ENCODE results near the gene PRICKLE2. TPM values are rescaled to one million over a fixed set of nuclear protein-coding genes. Genes with fewer than 3 reads are reported as not detected.

PRICKLE2 gene
- polyA plus RNA-seq, 1 donor (not counting 4 experiments of a cell fraction or from before 2014, with no cell fraction given), result 7.8 TPM

DNA sequence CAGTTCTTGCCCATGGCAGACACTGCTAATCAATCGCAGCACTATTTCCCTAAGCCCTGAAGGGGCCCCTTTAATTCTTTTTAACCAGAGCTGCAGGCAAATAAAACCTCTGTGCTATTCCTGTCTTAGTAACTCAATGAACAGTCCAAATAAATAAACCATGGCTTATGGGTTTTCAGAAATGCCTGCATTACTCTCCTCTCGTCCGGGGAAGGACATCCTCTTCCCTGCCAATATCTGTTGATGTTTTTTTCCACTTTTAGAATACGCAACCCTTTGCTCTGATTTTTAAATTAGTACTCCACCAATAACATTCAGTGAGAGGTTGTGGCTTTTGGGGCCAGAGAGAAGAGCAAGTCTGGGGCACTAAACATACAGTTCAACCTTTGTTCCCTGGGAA, 35.2 kb upstream of the PRICKLE2 start:
- Histone ChIP-seq H3K36me3 (ENCODE audit: control insufficient read depth in 2 of 2, extremely low read depth in 1 of 2, insufficient read depth in 2 of 2, low read length in 2 of 2) (no peaks in the 10 kb centered on the region), H3K4me3 (ENCODE audit: control insufficient read depth in 2 of 3, extremely low read depth in 1 of 3, insufficient read depth in 2 of 3, low read depth in 1 of 3, low read length in 3 of 3) (no peak overlapping the region), H3K4me2 (ENCODE audit: control insufficient read depth, extremely low read depth, insufficient read depth, low read depth, low read length) (no peak overlapping the region), H3K9me3 (ENCODE audit: control insufficient read depth, low read depth, low read length) (no peaks in the 10 kb centered on the region), H3K27ac (ENCODE audit: control insufficient read depth, insufficient read depth, low read length) (no peak overlapping the region), H4K20me1 (ENCODE audit: control insufficient read depth, extremely low read depth, insufficient read depth, low read length) (no peaks in the 10 kb centered on the region), H2AFZ (ENCODE audit: control insufficient read depth, low read length) (no peak overlapping the region), H3K9me1 (ENCODE audit: control insufficient read depth, extremely low read depth, insufficient read depth, low read length) (no peaks in the 10 kb centered on the region), H3K4me1 (ENCODE audit: control insufficient read depth, extremely low read depth, insufficient read depth, low read length) (peaks cover 7% of the 10 kb centered on the region), H3K9ac (ENCODE audit: control insufficient read depth, extremely low read depth, insufficient read depth, low read length) (no peak overlapping the region), H3K27me3 (ENCODE audit: control insufficient read depth, extremely low read depth, insufficient read depth, low read length) (no peaks in the 10 kb centered on the region), H3K79me2 (ENCODE audit: control insufficient read depth, insufficient read depth, low read length) (peaks cover 53% of the 10 kb centered on the region)
- TF ChIP-seq, protein P1, sequence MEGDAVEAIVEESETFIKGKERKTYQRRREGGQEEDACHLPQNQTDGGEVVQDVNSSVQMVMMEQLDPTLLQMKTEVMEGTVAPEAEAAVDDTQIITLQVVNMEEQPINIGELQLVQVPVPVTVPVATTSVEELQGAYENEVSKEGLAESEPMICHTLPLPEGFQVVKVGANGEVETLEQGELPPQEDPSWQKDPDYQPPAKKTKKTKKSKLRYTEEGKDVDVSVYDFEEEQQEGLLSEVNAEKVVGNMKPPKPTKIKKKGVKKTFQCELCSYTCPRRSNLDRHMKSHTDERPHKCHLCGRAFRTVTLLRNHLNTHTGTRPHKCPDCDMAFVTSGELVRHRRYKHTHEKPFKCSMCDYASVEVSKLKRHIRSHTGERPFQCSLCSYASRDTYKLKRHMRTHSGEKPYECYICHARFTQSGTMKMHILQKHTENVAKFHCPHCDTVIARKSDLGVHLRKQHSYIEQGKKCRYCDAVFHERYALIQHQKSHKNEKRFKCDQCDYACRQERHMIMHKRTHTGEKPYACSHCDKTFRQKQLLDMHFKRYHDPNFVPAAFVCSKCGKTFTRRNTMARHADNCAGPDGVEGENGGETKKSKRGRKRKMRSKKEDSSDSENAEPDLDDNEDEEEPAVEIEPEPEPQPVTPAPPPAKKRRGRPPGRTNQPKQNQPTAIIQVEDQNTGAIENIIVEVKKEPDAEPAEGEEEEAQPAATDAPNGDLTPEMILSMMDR (optimal IDR thresholded peaks at IDR 0.05 in 1 of 3, IDR thresholded peaks at IDR 0.05 in 1 of 3, conservative IDR thresholded peaks at IDR 0.05 in 1 of 3; ENCODE audit: extremely low read depth in 1 of 3, insufficient read depth in 2 of 3, low read length in 3 of 3), result no peak
- TF ChIP-seq EZH2 (IDR thresholded peaks at IDR 0.05; ENCODE audit: low read length), result no peak
- dilution Hi-C loops (cut with MboI; ENCODE audit: extremely low pct_ligation_motif_present, low sequenced_read_pairs), result no loop called here
- no peak for FAIRE-seq
- no peak for DNase-seq (ENCODE audit: low read depth, low spot score)

DNA sequence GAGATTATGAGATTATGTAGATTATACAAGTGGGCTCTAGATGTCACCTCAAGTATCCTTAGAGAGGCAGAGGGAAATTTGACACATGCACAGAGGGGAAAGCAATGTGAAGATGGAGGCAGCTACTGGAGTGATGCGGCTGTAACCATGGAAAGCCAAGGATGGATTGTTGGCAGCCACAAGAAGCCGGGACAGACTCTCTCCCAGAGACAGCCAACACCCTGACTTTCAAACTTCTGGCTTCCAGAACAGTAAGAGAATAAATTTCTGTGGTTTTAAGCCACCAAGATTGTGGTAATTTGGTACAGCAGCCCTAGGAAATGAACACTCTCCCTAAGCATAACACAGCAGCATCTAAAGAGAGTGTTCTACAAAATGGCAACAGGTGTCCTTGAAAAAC, 34.4 kb upstream of the PRICKLE2 start:
- DNase-seq (ENCODE audit: low read depth, low spot score) (no peak), FAIRE-seq (no peak)
- TF ChIP-seq, protein P1 (optimal IDR thresholded peaks at IDR 0.05 in 1 of 3, IDR thresholded peaks at IDR 0.05 in 1 of 3, conservative IDR thresholded peaks at IDR 0.05 in 1 of 3; ENCODE audit: extremely low read depth in 1 of 3, insufficient read depth in 2 of 3, low read length in 3 of 3), result no peak
- no peak for TF ChIP-seq EZH2 (IDR thresholded peaks at IDR 0.05; ENCODE audit: low read length)
- H3K4me3 ChIP-seq (ENCODE audit: control insufficient read depth in 2 of 3, extremely low read depth in 1 of 3, insufficient read depth in 2 of 3, low read depth in 1 of 3, low read length in 3 of 3), result no peak overlapping the region
- no peaks in the 10 kb centered on the region for H3K9me1 ChIP-seq (ENCODE audit: control insufficient read depth, extremely low read depth, insufficient read depth, low read length)
- no peak overlapping the region for H3K27ac ChIP-seq (ENCODE audit: control insufficient read depth, insufficient read depth, low read length)
- H3K79me2 ChIP-seq (ENCODE audit: control insufficient read depth, insufficient read depth, low read length), result peaks cover 46% of the 10 kb centered on the region
- dilution Hi-C loops (cut with MboI; ENCODE audit: extremely low pct_ligation_motif_present, low sequenced_read_pairs), result no loop called here
- H2AFZ ChIP-seq (ENCODE audit: control insufficient read depth, low read length), result no peak overlapping the region
- no peaks in the 10 kb centered on the region for H3K27me3 ChIP-seq (ENCODE audit: control insufficient read depth, extremely low read depth, insufficient read depth, low read length)
- H3K9ac ChIP-seq (ENCODE audit: control insufficient read depth, extremely low read depth, insufficient read depth, low read length), result no peak overlapping the region
- peaks cover 7% of the 10 kb centered on the region for H3K4me1 ChIP-seq (ENCODE audit: control insufficient read depth, extremely low read depth, insufficient read depth, low read length)
- H4K20me1 ChIP-seq (ENCODE audit: control insufficient read depth, extremely low read depth, insufficient read depth, low read length), result no peaks in the 10 kb centered on the region
- no peaks in the 10 kb centered on the region for H3K36me3 ChIP-seq (ENCODE audit: control insufficient read depth in 2 of 2, extremely low read depth in 1 of 2, insufficient read depth in 2 of 2, low read length in 2 of 2)
- H3K9me3 ChIP-seq (ENCODE audit: control insufficient read depth, low read depth, low read length), result no peaks in the 10 kb centered on the region
- no peak overlapping the region for H3K4me2 ChIP-seq (ENCODE audit: control insufficient read depth, extremely low read depth, insufficient read depth, low read depth, low read length)
